HFFc6 (cell line): Measurements from ENCODE around the gene MYNN. TPM values are rescaled to one million over a fixed set of nuclear protein-coding genes. Genes with fewer than 3 reads are reported as not detected.
"Not testable (repeated sequence)": the region's sequence is repeated elsewhere in the genome, so short reads cannot be mapped to it uniquely, and the experiment has no call there.

ENCODE experiments used
- DNase-seq: peaks from one replicate; pipeline ENCODE4 v3.0.0-alpha.2; 2018
- H3K27ac Mint-ChIP-seq: 2 replicates; pipeline ENCODE4 v1.8.0; 2020; ENCODE audit warnings: mild to moderate bottlenecking, mixed read lengths
- H3K27me3 Mint-ChIP-seq: 2 replicates; pipeline ENCODE4 v1.8.0; 2021; ENCODE audit warnings: mild to moderate bottlenecking, moderate library complexity, mixed read lengths; ENCODE audit not compliant: insufficient read depth
- H3K36me3 Mint-ChIP-seq: 2 replicates; pipeline ENCODE4 v1.8.0; 2021; ENCODE audit warnings: low read depth, mixed read lengths
- H3K4me1 Mint-ChIP-seq: 2 replicates; pipeline ENCODE4 v1.8.0; 2020; ENCODE audit warnings: low read depth, mixed read lengths
- H3K4me3 Mint-ChIP-seq: 2 replicates; pipeline ENCODE4 v1.8.0; 2020; ENCODE audit warnings: mild to moderate bottlenecking, moderate library complexity, mixed read lengths
- H3K9me3 Mint-ChIP-seq: 2 replicates; pipeline ENCODE4 v1.8.0; 2020; ENCODE audit warnings: mild to moderate bottlenecking, mixed read lengths
- CTCF ChIP-seq: fragments of 200-600 bp; sonication (generic); IDR thresholded peaks from 2 replicates; pipeline ENCODE4 v1.5.0; 2021; ENCODE audit warnings: antibody characterized with exemption, mild to moderate bottlenecking
- long read RNA-seq: library from polyadenylated mRNA; unstranded; transcript quantifications from one replicate; pipeline ENCODE4 v2.0.0, GENCODE V29; 2019
- total RNA-seq, 6 experiments: library from RNA; stranded (reverse); fragmentation: NEBNext Ultra II Directional; extraction: Animal tissue kit (Norgen Biotek cat#: 25700); gene quantifications; 2 replicates in 1 of 6; 3 replicates in 5 of 6; pipeline ENCODE4 v1.2.3, GENCODE V29; 2021

The MYNN gene
- total RNA-seq, result 10 to 100 TPM; 10.9 to 13.8 (median 11.7) TPM
- long read RNA-seq, full-length matches to known transcripts, result 12 of 29 reads
- long read RNA-seq, partial matches to known transcripts, result 12 of 29 reads
- long read RNA-seq, other reads (novel, unspliced or antisense), result 5 of 29 reads

- Mint-ChIP-seq H3K4me3 (peak within 1 kb of the TSS; percentile 99), H3K27ac (peak within 1 kb of the TSS; percentile 99), H3K27me3 (peaks cover 7% of the 10 kb centered on the region), H3K9me3 (no peaks in the 10 kb centered on the region), H3K36me3 (peaks cover 21% of the 10 kb centered on the region), H3K4me1 (peaks cover 39% of the 10 kb centered on the region)
- peak; percentile 51 for TF ChIP-seq CTCF
- peak; percentile 82 for DNase-seq
Observed at GRCh38 chr3:169772897-169773816, at the start of gene MYNN. TSS of gene MYNN (plus strand) at chr3:169773396. CDS start at chr3:169774296, 900 bp downstream.

GRCh38 chr3:169731857-169732256 lies 41.3 kb upstream of the MYNN start:
- not testable (repeated sequence) for DNase-seq, H3K27me3 Mint-ChIP-seq, H3K9me3 Mint-ChIP-seq

GRCh38 chr3:169739067-169739466 lies 34.1 kb upstream of the MYNN start:
- Mint-ChIP-seq H3K27ac (no peak overlapping the region), H3K36me3 (no peaks in the 10 kb centered on the region), H3K27me3 (no peaks in the 10 kb centered on the region; the same call in 1 of the 2 replicates), H3K4me3 (no peak overlapping the region), H3K4me1 (no peaks in the 10 kb centered on the region), H3K9me3 (no peaks in the 10 kb centered on the region; the same call in 1 of the 2 replicates)
- DNase-seq, result no peak
- TF ChIP-seq CTCF, result no peak

More at GRCh38 chr3:169731857-169732256, 41.3 kb upstream of the MYNN start:
- not testable (repeated sequence) for H3K36me3 Mint-ChIP-seq, H3K4me1 Mint-ChIP-seq, H3K4me3 Mint-ChIP-seq, H3K27ac Mint-ChIP-seq

GRCh38 chr3:169744366-169745054 lies 28.7 kb upstream of the MYNN start:
- peak; percentile 54 for TF ChIP-seq CTCF
- no peaks in the 10 kb centered on the region for H3K4me1 Mint-ChIP-seq
- H3K27me3 Mint-ChIP-seq, result peaks cover 7% of the 10 kb centered on the region
- H3K36me3 Mint-ChIP-seq, result no peaks in the 10 kb centered on the region
- H3K9me3 Mint-ChIP-seq, result no peaks in the 10 kb centered on the region
- H3K27ac Mint-ChIP-seq, result no peak overlapping the region
- no peak for DNase-seq
- H3K4me3 Mint-ChIP-seq, result no peak overlapping the region

- no peak overlapping the region for H3K4me3 Mint-ChIP-seq
- TF ChIP-seq CTCF, result no peak
- no peak overlapping the region for H3K27ac Mint-ChIP-seq
- peaks cover 20% of the 10 kb centered on the region for H3K27me3 Mint-ChIP-seq
- no peaks in the 10 kb centered on the region for H3K36me3 Mint-ChIP-seq
- no peaks in the 10 kb centered on the region for H3K9me3 Mint-ChIP-seq
- no peak for DNase-seq
- no peaks in the 10 kb centered on the region for H3K4me1 Mint-ChIP-seq
Observed at GRCh38 chr3:169746924-169747323, 26.3 kb upstream of the MYNN start.
